ENCODE results near the gene SHANK2.

The SHANK2 gene

GRCh38 chr11:71202598-71202944, 49.8 kb downstream of the SHANK2 start:
- no peak for DNase-seq (ENCODE audit: low spot score)

All from NAMALWA (cell line).